GM12878 (cell line): ENCODE data around the gene ZNF366. TPM values are rescaled to one million over a fixed set of nuclear protein-coding genes. Genes with fewer than 3 reads are reported as not detected.

Experiments used
- ATAC-seq: fragments of 200-7000 bp; cut with Tn5 transposase; 3 replicates; pipeline ENCODE4 v1.9.1; 2020; ENCODE audit warnings: mild to moderate bottlenecking, moderate library complexity
- BruUV-seq: library from RNA; stranded (reverse); fragments of 400-500 nt; replicated peaks from 2 replicates; lab custom pipeline; 2021; lab: Mats Ljungman, UMichigan
- CTCF ChIA-PET: fragments of 300-600 bp; sonication (Branson Sonifier 250); formaldehyde crosslinking; extraction: SDS; loops from one replicate; lab custom pipeline; 2021; ENCODE audit warnings: inconsistent platforms; lab: Yijun Ruan, JAX
- POLR2A ChIA-PET: fragments of 350-600 bp; formaldehyde crosslinking; extraction: SDS; loops from one replicate; lab custom pipeline; 2021; ENCODE audit warnings: inconsistent platforms; lab: Charles Lee
- RAD21 ChIA-PET: fragments of 300-600 bp; sonication (Branson Sonifier 250); formaldehyde crosslinking; loops from one replicate; lab custom pipeline; 2023; ENCODE audit warnings: antibody characterized with exemption; ENCODE audit not compliant: unreplicated experiment; lab: Charles Lee
- SMC1A ChIA-PET: fragments of 300-600 bp; sonication (Branson Sonifier 250); formaldehyde crosslinking; loops from one replicate; lab custom pipeline; 2023; ENCODE audit not compliant: unreplicated experiment, uncharacterized antibody; lab: Charles Lee
- DNase-seq: peaks from one replicate; pipeline ENCODE4 v3.0.0-alpha.2; 2011; ENCODE audit warnings: low read depth, low spot score
- FAIRE-seq: peaks from 3 replicates; lab custom pipeline; 2011; peaks lifted over from hg19 to GRCh38; lab: Jason Lieb, UNC
- H2AFZ ChIP-seq: 2 replicates; pipeline ENCODE4 v1.6.0; 2011; ENCODE audit warnings: low read depth, low read length, control low read depth; ENCODE audit not compliant: control insufficient read depth
- H3K27ac ChIP-seq: 2 replicates; pipeline ENCODE4 v1.5.1; 2011; ENCODE audit warnings: control low read depth; ENCODE audit not compliant: control insufficient read depth, insufficient read depth
- H3K27me3 ChIP-seq, 2 experiments: replicated peaks in 1 of 2; 2 replicates each; pipeline versions ENCODE4 v1.6.0 to v1.6.1; 2011; ENCODE audit warnings: low read length in 1 of 2; ENCODE audit not compliant: control insufficient read depth in 2 of 2, insufficient read depth in 2 of 2
- H3K36me3 ChIP-seq, 2 experiments: 2 replicates each; pipeline ENCODE4 v1.5.1; 2011; ENCODE audit warnings: low read length in 1 of 2; ENCODE audit not compliant: control insufficient read depth in 2 of 2, insufficient read depth in 2 of 2
- H3K4me1 ChIP-seq: 2 replicates; pipeline ENCODE4 v1.6.1; 2011; ENCODE audit warnings: mild to moderate bottlenecking, low read length, moderate library complexity, mixed read lengths; ENCODE audit not compliant: control insufficient read depth, insufficient read depth
- H3K4me2 ChIP-seq: 2 replicates; pipeline ENCODE4 v1.6.0; 2011; ENCODE audit warnings: control low read depth; ENCODE audit not compliant: control insufficient read depth, insufficient read depth
- H3K4me3 ChIP-seq: fragments of 200-600 bp; sonication (generic); 2 replicates; pipeline ENCODE4 v1.5.1; 2016
- H3K79me2 ChIP-seq: 2 replicates; pipeline ENCODE4 v1.6.0; 2011; ENCODE audit warnings: low read length; ENCODE audit not compliant: control insufficient read depth, insufficient read depth
- H3K9ac ChIP-seq: 2 replicates; pipeline ENCODE4 v1.8.0; 2011; ENCODE audit warnings: low read length, control low read depth, mixed read lengths; ENCODE audit not compliant: control insufficient read depth, insufficient read depth
- H3K9me3 ChIP-seq: replicated peaks from 3 replicates; pipeline ENCODE4 v1.5.1; 2011; ENCODE audit warnings: mild to moderate bottlenecking, low read length; ENCODE audit not compliant: control insufficient read depth, insufficient read depth
- H4K20me1 ChIP-seq: 2 replicates; pipeline ENCODE4 v1.6.0; 2011; ENCODE audit not compliant: control insufficient read depth, insufficient read depth
- ASH2L ChIP-seq: fragments of 300-600, 200-600 bp; sonication (generic); IDR thresholded peaks from 2 replicates; pipeline ENCODE4 v1.6.1; 2017; ENCODE audit warnings: low read depth, mild to moderate bottlenecking, borderline replicate concordance
- IKZF1 ChIP-seq: fragments of 450-650 bp; conservative IDR thresholded peaks from 2 replicates; pipeline ENCODE4 v1.6.1; 2017; ENCODE audit warnings: antibody characterized with exemption, mild to moderate bottlenecking
- PKNOX1 ChIP-seq: fragments of 450-650 bp; IDR thresholded peaks from 2 replicates; pipeline ENCODE4 v1.6.1; 2016; ENCODE audit warnings: mild to moderate bottlenecking
- POU2F2 ChIP-seq: IDR thresholded peaks from 3 replicates; pipeline ENCODE4 v1.6.1; 2011; ENCODE audit warnings: low read depth, mild to moderate bottlenecking, low read length, borderline replicate concordance
- SUZ12 ChIP-seq: fragments of 200-600 bp; sonication (generic); IDR thresholded peaks from one replicate; pipeline ENCODE4 v1.6.1; 2018; ENCODE audit warnings: antibody characterized with exemption, mild to moderate bottlenecking; ENCODE audit not compliant: unreplicated experiment
- WGBS: methylation state at CpG from one replicate; pipeline ENCODE4 v1.1.6; 2016; ENCODE audit warnings: low lambda C conversion rate; ENCODE audit not compliant: insufficient replicate concordance, insufficient coverage; ENCODE audit errors: missing lambda C conversion rate; 5-methylcytosine and 5-hydroxymethylcytosine counted together
- in situ Hi-C: fragments of 300-500 bp; cut with MboI; formaldehyde crosslinking; loops from 9 replicates; pipeline ENCODE4 v1.14.3; 2018; ENCODE audit warnings: mixed read lengths
- intact Hi-C: fragments of 100-400 bp; cut with micrococcal nuclease; formaldehyde crosslinking; loops from one replicate; pipeline ENCODE4 v1.14.2; 2022; ENCODE audit not compliant: unreplicated experiment
- polyA plus RNA-seq, 11 experiments: library from polyadenylated mRNA; depleted of rRNA in 4 of 11; unstranded in 6 of 11; stranded (reverse) in 5 of 11; fragments of >200 nt; fragmentation: Nextera tagmentation in 4 of 11; fragmentation: Illumina TruSeq in 1 of 11; extraction: Ambion mirVana in 4 of 11; extraction: Trizol in 1 of 11; gene quantifications; 1 replicate in 1 of 11; 2 replicates in 10 of 11; pipeline versions ENCODE4 v1.2.1 to v1.2.3, GENCODE V29; 2011 to 2016; ENCODE audit warnings: inconsistent platforms in 2 of 11, missing spikeins in 2 of 11, low read depth in 1 of 11
- total RNA-seq, 4 experiments: library from RNA; depleted of rRNA in 3 of 4; stranded (reverse); fragments of >200 nt in 3 of 4; fragmentation: Illumina TruSeq in 1 of 4; extraction: Trizol in 1 of 4; gene quantifications; 2 replicates each; pipeline versions ENCODE4 v1.2.1 to v1.2.3, GENCODE V29; 2013 to 2021

ZNF366 gene
- total and polyA plus RNA-seq, 10 of the 15 experiments (the other 5 are each of a cell fraction or from before 2014, with no cell fraction given): 0.01 to 0.18 (median 0.04) TPM; not detected in 6

DNA sequence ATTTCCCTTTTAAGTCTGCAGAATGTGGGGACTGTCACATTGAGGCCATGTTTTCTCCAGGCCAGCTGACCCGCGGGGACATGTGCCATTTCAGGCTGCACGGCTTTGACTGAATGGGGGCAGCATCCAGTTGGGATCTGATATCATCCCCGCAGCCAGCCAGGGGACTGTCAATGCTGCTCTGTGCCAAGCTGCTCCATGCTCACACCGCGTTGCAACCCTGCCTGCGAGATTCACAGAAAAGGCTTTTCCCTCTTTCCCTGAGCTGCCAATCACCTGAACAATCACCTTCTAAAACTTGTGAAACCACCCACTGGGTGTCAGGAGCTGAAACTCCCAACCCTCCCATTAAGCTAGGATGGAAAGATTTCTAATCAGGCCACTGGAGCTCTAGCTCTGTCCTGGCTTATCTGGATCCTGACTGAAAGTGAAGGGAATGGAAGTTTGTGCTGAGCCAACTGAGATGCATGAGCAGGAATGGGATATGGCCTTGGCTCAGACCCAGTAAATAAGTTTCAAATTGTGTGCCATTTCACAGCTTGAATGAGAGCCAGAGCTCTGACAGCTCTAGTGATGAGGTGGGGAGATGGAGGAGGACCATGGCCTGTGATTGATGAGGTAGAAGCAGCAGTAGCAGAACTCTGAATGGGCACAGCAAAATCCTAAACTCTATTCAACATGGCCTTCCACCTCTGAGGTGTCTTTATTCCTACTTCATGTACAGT lies 34.5 kb upstream of the ZNF366 start:
- intact Hi-C loops: no loop called here
- RAD21 ChIA-PET: no interaction called here

More for the DNA sequence above, 34.5 kb upstream of the ZNF366 start:
- Histone ChIP-seq H3K4me2 (no peak overlapping the region), H3K9me3 (no peaks in the 10 kb centered on the region), H4K20me1 (no peaks in the 10 kb centered on the region), H3K36me3 (no peaks in the 10 kb centered on the region), H2AFZ (no peak overlapping the region), H3K79me2 (no peaks in the 10 kb centered on the region), H3K27me3 (no peaks in the 10 kb centered on the region; a peak in 1 of 4 replicates), H3K9ac (no peak overlapping the region), H3K27ac (no peak overlapping the region), H3K4me3 (no peak overlapping the region), H3K4me1 (no peaks in the 10 kb centered on the region)
- ChIA-PET POLR2A (interaction anchor here (0.6 kb wide), 1 partner anchor 946 kb away, joined by 3 read pairs; no protein-coding TSS in a partner anchor), CTCF (interaction anchor here (0.6 kb wide), 1 partner anchor 69 kb away, joined by 3 read pairs; no protein-coding TSS in a partner anchor), SMC1A (interaction anchor here (0.8 kb wide), 1 partner anchor 18 kb away, joined by 4 read pairs; no protein-coding TSS in a partner anchor)
- DNase-seq: no peak
- 79% methylated on average over 7 of the region's 7 CpGs for WGBS
- in situ Hi-C loops: loop anchor here (25.0 kb wide), 1 partner anchor 754 kb away; no protein-coding TSS in a partner anchor
- FAIRE-seq: no peak
- ATAC-seq: no peak
- BruUV-seq: no TSS peak
- no peak for TF ChIP-seq IKZF1
- TF ChIP-seq POU2F2: no peak
- no peak for TF ChIP-seq PKNOX1
- TF ChIP-seq ASH2L: no peak
- no peak for TF ChIP-seq SUZ12
